Stimulated activated CD4-positive, alpha-beta T cell treated with anti-CD3 and anti-CD28 coated beads, TNF-alpha, amount 100 ng/mL, for 1 hour (primary cell): Measurements from ENCODE around the gene SLC35F2.
A peak's percentile ranks its signal among the peaks of the same experiment; 100 is the strongest.
"Not testable (repeated sequence)": the region's sequence is repeated elsewhere in the genome, so short reads cannot be mapped to it uniquely, and the experiment has no call there.

Source experiments
- DNase-seq, 3 donors: peaks; one replicate each; pipeline ENCODE4 v3.0.0-alpha.2; 2020; ENCODE audit warnings: low read depth in 3 of 3, low spot score in 1 of 3

SLC35F2 gene

DNA sequence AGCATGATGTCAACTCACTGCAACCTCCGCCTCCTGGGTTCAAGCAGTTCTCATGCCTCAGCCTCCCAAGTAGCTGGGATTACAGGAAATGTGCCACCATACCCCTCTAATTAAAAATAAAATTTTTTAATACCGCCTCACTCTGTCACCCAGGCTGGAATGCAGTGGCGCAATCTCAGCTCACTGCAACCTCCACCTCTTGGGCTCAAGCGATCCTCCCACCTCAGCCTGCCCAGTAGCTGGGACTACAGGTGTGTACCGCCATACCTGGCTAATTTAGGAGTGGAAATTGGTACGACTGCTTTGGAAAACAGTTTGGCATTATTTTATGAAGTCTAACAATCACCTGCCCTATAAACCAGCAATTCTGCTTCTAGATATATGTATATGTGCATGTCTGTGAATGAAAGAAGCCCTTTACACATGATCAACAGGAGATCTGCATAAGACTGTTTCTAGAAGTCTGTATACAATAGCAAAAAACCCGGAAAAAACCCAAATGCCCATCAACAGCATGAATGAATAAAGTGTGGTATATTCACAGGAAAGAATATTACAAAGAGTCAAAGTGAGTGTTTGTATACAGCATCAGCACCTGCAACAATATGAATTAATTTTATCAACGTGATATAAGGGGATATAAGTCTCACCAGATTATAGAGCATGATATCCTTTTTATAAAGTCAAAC, 16.0 kb downstream of the SLC35F2 start:
- no peak for DNase-seq

DNA sequence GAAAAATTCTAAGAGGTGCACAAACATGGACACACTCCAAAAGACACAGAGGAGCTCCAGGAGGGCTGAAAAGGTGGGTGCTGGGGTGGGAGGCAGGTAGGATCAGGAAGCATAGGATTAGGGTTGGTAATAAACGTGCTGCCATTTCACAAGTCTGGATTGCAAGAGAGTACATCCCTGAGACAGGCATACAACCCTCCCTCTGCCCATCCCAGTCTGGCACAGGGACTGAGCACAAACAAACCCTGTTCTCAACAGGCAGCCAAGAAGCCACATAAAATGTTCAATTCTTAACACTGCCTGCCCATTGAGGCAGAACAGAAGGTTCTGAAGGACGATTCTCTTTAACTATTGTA, 18.5 kb downstream of the SLC35F2 start:
- no peak for DNase-seq

DNA sequence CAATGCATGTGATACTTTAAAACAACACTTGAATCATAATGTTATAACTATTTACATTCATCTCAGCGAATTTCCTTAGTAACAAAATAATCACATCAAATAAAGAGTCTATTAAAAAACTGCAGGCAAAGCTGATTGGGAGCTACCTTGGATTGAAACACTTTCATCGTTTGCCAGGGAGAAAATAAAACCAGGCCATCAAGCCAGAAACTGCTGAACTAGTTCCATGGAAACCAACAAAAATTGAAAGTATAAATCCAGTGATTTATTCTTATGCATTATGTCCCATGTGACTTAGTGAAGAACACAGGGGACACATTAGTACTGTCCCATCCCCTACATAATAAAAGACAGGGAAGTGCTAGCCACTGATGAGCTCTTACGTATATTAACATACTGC, 21.7 kb downstream of the SLC35F2 start:
- no peak for DNase-seq

DNA sequence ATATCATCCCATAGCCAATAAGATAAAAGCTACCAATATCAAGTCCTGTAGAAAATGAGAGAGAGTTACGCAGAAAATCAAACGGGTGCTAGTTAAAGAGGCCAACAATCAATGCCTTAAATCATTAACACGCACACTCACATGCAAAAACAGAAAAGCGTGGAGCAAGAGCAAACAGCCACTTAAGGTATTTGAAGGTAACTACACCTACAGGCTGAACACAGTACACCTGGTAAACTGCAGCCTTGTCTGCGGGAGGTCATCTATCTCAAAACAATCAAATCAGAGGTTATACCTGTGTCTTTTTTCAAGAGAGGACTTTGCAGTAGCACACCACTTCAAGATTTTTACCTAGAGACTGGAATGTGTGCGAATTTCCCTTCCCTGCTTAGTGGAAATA, 23.6 kb downstream of the SLC35F2 start:
- no peak for DNase-seq

DNA sequence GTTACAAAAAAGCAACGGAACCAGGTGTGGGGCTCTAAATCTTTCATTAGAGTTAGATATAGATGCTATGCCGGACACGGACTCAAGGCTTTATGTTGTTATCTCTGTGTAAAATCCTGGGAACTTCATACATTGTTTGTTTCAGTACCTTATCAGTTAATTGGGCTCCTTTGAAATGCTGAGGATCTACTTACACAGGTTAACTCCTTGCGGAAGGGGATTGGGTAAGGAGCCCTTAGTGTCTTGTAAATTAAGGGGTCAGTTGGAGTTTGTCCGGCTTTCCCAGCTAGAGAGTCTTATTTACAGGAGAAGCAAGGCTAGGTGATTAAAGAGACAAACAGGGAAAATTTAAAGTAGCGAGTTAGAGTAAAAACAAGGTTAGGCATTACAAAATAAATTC, 24.7 kb downstream of the SLC35F2 start:
- not testable (repeated sequence) for DNase-seq

DNA sequence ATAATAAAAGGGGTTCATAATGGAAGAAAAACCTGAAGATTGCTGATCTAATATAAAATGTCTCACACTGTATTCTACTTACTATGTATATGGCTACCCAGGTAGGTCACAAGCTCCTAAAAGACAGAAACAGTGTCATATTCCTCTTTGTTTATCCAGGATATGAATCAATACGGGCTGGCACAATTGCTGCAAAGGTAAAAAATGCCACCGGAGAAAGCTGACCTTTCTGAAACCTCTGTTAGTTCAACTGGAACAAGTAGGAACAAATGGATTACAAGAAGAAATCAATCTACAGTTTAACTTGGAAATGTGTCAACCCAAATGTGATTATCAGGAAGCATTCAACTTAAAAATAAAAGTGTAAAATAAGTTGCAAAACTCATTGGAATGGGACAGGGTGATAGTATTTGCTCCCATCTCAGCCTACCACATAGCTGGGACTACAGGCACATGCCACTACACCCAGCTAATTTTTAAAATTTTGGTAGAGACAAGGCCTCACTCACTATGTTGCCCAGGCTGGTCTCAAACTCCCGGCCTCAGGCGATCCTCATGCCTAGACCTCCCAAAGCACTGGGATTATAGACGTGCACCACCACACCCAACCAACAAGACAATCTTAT, 27.6 kb downstream of the SLC35F2 start:
- no peak for DNase-seq

DNA sequence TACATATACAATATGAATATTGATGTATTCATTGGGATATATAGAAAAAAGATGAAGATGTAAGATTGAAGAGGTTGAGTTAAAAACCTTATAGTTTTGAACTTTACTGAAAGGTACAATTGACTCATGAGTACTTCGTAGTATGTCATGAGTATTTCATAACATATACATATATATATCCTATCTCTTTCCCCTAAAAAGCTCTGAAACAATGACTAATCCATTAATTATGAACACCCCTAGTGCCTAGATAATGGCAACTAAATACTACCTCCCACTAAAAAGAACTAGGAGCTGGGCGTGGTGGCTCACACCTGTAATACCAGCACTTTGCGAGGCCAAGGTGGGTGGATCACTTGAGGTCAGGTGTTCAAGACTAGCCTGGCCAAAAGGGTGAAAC, 31.5 kb downstream of the SLC35F2 start:
- no peak for DNase-seq

DNA sequence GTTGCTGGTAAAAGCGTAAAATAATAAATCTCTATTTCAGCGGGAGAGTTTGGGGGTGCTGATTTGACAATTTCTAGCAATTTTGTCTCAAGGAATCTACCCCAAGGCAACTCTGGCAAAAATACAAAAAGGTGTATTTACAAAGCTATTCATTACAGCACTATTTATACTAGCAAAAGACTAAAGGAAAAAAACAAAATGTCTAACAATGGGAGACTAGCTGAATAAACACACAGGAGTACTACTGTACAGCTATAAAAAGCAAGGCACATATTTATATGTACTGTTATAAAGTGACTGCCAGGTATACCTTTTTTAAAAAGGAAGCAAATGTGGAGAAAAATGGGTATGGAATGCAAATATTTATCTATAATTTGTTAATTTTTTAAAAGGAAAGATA, 32.7 kb downstream of the SLC35F2 start:
- no peak for DNase-seq

DNA sequence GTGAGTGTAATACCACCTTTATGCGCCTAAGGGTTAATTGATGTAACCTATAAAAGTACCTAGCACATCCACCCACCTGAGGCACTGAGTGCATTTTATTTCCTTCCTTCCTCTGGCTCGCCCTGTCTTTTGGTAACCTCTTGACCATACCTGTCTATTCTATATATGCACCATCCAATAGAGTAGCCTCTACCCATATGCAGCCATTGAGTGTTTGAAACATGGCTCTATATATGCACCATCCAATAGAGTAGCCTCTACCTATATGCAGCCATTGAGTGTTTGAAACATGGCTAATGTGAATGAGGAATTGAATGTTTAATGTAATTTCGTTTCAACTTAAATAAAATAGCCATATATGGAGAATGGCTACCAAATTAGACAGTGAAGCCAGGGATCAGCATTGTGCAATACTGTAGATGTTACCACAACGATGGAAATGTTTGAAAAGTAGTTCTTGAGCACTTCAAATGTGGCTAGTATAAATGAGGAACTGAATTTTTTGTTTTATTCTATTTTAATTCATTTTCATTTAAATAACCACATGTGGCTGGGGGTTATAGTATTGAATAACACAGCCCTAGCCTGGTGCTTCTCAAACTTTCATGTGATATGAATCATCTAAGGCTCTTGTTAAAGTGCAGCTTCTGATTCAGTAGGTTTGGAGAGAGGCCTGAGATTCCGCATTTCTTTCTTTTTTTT, 33.8 kb downstream of the SLC35F2 start:
- no peak for DNase-seq

DNA sequence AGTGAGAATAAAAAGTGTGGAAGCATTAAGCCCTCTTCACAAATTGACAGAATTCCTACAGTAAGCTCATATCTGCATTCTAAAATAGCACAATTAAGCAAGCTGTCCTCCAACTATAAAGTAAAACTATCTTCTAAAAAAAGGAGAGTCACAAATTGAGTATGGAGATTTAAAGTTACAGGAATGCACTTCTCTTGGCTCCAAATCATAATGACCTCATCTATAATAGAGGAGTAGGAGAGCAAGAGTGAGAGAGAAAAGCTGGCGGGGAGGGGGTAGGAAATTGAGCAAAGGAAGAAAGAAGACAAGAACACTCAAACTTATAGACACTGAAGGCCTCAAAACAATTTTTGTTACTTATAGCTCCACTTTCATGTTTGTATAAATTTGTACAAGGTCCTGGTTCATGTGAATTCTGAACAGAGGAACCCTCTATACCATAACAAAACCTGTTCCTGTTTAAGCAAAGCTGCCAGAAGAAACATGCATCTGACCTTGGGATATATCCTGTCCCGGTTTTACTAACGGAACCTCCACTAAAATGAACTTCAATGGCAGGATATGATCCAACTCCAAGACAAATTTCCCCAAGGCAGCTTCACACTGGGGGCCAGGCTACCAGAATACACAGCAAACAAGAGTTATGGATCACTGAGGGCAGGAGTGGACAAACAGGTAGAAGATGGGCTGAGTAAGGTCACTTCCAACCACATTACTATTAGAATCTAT, 37.2 kb downstream of the SLC35F2 start:
- no peak for DNase-seq

DNA sequence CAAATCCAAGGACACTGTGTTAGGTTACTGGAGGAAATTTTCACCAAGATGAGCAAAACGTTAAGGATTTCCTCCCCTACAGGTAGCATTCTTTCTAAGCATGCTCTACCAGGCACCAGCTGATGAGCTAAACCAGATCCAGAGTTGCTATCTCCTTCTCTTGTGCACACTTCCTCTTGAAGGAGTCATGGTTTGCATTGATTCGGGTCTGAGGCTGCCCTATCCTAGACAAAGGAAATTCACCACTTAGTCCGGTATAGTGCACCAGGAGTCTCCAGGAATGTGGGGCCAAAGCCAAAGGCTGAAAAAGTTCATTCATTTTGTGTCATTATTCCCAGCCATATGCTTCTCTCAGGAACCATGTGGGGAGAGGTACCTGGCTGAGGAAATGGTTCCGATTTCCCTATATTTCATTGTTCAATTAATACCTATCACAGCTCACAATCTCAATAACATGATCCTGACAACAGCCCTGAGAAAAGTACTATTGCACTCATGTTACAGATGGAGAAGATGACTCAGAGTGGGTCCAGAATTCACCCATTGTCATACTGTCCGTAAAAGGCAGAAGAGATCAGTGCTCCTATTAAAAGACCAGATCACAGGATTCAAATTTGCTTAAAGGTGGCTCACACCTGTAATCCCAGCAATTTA, 39.1 kb downstream of the SLC35F2 start:
- DNase-seq = no peak

DNA sequence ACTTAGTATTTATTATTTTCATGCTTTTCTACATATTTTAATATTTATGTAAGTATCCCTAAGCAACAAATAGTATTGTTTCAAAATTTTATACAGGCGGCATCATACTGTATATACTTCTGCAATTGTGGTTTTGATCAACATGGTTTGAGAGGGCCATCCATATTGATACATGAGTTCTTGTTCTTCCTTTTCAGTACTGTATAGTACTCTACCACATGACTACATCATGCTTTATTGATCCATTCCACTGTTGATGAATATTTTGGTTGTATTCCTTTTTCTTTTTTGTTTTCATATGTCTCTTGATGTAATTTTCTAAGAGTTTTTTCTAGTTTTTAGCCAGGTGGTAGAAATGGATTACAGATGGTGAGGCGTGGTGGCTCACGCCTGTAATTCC, 40.1 kb downstream of the SLC35F2 start:
- DNase-seq = no peak

DNA sequence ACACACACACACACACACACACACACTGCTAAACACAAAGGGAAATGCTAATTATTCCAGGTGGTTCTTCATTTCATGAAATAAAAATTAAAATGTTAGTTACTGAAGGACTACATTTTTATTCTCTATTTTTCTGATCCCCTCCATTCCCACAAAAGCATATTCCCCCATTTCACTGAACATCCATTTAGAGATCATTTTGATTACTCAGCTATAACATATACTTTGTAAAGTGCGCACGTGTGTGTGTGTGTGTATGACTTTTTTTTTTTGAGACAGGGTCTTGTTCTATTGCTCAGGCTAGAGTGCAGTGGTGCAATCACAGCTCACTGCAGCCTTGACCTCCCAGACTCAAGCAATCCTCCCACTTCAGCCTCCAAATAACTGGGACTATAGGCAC, 42.6 kb downstream of the SLC35F2 start:
- no peak for DNase-seq

DNA sequence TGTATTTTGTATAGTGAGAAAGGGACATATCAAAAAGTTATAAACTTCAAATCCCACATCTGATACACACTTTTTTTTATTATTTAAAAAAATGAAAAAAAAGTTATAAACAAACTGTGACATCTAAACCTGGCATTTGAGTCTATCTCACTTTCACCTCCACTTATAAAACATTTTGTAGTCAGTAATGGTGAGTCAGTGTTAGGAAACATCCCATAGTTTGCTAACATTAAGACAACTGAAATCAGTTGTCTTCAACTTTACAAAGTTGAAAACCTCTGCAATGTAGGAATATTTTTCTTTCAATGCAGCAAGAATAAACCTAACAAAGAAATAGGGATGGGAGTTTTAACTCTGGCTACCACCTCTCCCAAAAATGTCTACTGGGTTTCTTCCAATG, 47.7 kb downstream of the SLC35F2 start:
- DNase-seq = no peak

DNA sequence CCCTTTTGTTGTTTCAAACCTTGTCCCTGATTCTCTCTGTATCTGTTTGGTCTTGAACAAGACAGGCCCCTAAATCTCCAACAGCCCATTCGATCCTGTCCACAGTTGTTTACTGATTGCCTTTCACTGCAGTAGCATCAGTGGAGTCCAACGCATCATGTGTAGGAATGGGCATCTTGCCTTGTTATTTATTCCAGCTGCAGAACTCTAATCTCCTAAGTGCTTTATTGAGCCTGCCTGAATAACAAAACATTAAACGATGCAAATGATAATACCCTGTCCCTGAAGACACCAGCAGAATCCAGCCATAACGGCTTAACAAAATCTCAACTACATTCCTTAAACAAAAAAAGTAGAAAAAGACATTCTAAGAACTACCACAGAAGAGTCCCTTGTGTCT, 50.1 kb downstream of the SLC35F2 start:
- DNase-seq = no peak

DNA sequence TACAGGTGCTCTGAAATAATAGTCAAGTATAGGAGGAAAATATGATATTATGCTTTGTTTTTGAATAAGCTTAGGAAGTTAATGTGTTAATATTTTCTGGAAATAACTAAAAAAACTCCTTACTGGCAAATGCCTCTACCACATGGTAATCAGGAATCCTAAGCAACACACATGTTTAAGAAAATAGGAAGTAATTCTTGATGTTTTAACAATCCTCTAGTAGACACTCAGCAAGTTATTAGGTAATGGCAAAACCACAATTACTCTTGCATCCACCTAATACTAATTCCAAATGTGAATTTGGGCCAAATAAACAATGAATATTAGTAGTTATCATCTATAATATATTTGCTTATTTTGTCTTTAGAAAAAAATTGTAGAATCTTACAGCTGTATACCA, 53.6 kb downstream of the SLC35F2 start:
- DNase-seq = no peak

DNA sequence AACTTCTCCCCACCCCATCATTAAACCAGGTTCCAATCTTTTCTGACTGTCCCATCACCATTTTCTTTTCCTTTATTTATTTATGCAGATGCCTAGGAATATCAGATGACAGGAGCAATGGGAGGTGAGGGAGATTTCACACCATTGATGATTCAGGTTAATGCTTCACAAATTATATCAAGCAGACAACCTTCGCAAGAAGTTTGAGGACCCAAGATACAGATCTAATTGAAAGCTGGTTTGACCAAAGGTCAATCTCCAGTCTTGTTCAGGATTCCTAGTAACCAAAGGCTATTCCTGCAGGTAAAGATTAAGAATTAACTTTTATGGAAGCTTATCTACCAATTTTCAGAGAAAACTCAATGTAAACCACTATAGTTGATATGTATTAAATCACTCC, 54.4 kb downstream of the SLC35F2 start:
- DNase-seq = no peak

DNA sequence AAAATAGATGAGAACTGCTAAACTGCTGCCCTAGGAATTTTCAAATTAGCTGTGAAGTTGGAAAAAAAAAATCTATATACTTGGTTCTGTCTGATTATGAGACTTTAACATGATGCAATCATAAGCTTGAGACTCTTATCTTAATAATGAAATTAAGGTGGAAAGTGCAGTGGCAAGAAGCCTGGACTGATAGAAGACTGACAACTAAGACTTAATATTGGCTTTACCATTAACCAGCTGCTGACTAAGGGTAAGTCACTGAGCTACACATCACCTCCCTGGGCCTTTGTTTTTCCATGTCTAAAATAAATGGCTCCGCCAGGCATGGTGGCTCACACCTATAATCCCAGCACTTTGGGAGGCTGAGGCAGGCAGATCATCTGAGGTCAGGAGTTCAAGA, 56.9 kb downstream of the SLC35F2 start:
- DNase-seq = no peak

DNA sequence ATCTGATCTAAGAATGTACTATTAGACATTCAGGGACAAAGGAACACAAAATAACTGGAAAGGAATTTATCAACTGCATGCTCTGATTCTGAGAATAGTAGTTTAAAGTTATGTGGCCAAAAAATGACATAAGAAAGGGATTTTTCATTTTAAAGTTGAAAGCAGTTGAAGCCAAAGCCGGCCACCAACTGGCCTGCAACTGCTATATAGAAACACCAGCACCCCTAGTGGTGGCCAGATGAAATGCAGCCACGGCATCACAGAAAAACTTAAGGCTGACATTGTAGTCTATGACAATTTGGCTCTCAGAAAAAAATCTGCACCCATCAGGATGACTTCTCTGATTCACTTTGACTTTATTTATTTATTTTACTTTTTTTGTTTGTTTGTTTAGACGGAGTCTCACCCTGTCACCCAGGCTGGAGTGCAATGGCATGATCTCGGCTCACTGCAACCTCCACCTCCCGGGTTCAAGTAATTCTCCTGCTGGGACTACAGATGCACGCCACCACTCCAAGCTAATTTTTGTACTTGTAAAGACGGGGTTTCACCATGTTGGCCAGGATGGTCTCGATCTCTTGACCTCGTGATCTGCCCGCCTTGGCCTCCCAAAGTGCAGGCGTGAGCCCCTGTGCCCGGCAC, 59.2 kb downstream of the SLC35F2 start:
- DNase-seq = peak in 2 of 3 donors; percentile 16 to 31

DNA sequence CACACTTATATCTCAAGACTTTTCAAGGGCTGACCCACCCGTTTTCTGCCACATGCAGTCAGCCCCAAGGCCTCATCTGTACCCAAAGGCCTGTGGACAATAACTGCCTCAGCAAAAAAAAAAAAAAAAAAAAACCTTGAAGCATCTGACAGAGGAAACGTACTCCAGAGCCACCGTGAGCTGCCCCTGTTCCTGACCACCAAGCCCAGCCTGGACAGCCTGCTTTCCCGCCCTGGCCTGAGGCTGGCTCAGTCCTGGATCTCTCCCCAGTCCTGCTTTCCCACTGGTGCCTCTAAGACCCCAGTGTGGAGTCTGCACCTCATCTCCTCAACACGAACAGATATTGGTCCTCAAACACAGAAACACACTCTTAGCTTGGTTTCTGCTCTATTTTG, 66.5 kb downstream of the SLC35F2 start:
- no peak for DNase-seq
